ENCODE measurements around the gene MRPL19.

Gene MRPL19

GRCh38 chr2:75722687-75723086 is 76.1 kb downstream of the MRPL19 start:
- H3K27ac Mint-ChIP-seq: no peak overlapping the region

DNA sequence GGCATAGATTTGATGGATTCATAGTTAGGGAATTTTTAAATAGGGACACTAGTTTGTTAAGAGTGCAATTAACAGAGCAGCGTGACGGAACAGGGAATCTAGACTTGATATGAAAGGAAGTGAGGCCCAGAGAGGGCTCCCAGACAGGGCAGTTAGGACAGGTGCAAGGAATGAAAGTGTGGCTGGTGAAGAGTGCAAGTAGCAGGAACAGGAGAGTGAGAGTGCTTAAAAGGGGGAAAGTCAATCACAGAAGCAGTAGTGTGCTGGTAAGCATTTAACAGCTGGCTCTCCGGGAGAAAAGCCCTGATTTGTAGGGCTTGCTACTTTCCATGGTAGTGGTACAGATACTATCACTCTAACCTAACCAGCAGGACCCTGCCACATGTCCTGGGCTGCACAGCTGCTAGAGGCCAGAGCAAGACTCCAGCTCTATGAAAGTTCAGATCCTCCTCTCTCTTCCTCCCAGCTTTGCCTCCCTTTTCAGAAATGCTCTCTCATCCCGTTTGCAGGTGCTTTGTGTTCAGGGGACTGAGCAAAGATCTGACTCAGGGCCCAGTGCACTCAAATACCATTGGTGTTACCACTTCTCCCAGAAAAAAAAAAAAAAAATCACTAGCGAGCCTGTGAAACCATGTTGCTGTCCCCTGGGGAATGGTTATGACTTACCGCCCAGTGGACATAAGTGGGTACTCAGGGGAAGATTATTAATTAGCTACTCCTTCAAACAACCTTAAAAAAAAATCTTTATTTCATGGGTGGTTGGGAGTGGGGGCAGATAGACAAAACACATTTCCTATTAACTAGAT is 82.2 kb downstream of the MRPL19 start:
- H3K27ac Mint-ChIP-seq: no peak overlapping the region
- peaks cover 21% of the 10 kb centered on the region for H3K27me3 Mint-ChIP-seq
- no peaks in the 10 kb centered on the region for H3K4me1 Mint-ChIP-seq
- no peak for DNase-seq
- no peaks in the 10 kb centered on the region for H3K9me3 Mint-ChIP-seq
- no peak overlapping the region for H3K4me3 Mint-ChIP-seq
- no peak for ATAC-seq

More at GRCh38 chr2:75722687-75723086, 76.1 kb downstream of the MRPL19 start:
- Mint-ChIP-seq H3K9me3 (no peaks in the 10 kb centered on the region), H3K4me3 (no peak overlapping the region), H3K4me1 (no peaks in the 10 kb centered on the region), H3K27me3 (peaks cover 48% of the 10 kb centered on the region)
- DNase-seq: no peak
- no peak for ATAC-seq

GRCh38 chr2:75729861-75730260 is 83.3 kb downstream of the MRPL19 start:
- Mint-ChIP-seq H3K27ac (no peak overlapping the region), H3K27me3 (peaks cover 10% of the 10 kb centered on the region), H3K9me3 (no peaks in the 10 kb centered on the region), H3K4me3 (no peak overlapping the region), H3K4me1 (no peaks in the 10 kb centered on the region)
- no peak for ATAC-seq
- DNase-seq: no peak

DNA sequence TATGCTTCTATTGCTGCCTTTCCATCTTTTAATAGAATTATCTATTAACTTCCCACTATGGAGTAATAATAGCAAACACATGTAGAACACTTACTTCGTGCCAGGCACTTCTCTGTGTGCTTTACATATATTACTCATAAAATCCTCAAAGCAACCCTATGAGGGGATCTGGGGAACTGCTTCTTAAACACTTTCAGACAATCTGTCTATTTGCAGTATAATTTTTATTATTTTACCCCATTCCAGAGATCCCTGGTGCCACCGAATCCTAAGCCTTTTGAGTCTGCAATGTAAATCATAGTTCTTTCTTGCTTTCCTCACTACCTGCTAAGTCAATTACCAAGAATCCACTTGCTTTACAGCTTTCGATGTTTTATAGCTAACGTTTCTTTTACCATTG is 89.7 kb downstream of the MRPL19 start:
- no peaks in the 10 kb centered on the region for H3K4me1 Mint-ChIP-seq
- no peak overlapping the region for H3K27ac Mint-ChIP-seq
- DNase-seq (no peak), ATAC-seq (no peak)
- H3K27me3 Mint-ChIP-seq: peaks cover 9% of the 10 kb centered on the region
- H3K9me3 Mint-ChIP-seq: no peaks in the 10 kb centered on the region
- no peak overlapping the region for H3K4me3 Mint-ChIP-seq

DNA sequence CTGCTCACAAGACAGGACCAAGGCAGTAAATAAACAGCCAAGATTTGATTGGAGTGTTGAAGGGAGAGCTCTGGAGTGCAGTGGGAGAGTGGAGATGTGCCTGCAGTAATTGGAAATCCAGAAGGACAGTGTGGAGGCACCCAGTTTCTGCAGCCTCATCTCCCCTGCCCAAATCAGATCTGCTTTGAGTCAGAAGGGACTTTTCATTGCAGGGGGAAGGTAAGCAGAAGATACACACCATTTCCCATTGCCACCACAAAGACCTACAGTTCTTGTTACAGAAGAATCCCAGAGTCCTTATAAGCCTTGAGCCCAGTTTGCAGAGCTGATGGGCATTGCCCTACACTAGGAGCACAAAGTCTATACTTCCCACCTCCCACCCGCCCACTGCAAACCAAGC is 91.4 kb downstream of the MRPL19 start:
- Mint-ChIP-seq H3K9me3 (peaks cover 4 to 6% of the 10 kb centered on the region in 2 donors), H3K27me3 (peaks cover 12% of the 10 kb centered on the region), H3K27ac (no peak overlapping the region), H3K4me3 (no peak overlapping the region), H3K4me1 (no peaks in the 10 kb centered on the region)
- ATAC-seq (no peak), DNase-seq (no peak)
